ENCODE measurements around the gene ZNF217. TPM values are rescaled to one million over a fixed set of nuclear protein-coding genes. Genes with fewer than 3 reads are reported as not detected.
"Not testable (repeated sequence)": the region's sequence is repeated elsewhere in the genome, so short reads cannot be mapped to it uniquely, and the experiment has no call there.

ZNF217 gene
- total and polyA plus RNA-seq, 4 donors: 6.0 to 32.6 (median 24.5) TPM

DNA sequence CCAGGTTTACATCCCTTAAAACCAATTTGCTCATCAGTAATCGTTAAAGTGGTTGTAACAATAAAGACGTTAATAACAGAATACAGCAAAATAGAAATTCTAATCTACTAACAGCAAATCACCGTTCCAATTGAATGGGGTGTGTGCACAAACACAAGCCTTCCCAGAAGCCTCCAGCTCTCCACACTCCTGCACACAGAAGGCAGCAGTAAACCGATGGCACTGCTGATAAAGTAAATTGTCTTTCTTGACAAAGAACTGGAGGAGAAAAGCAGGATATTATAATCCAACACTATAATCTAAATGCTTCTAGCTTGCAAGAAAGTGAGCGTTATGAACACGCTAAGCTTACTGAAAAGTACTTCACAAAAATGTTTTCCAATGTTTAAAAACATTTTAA is 7.0 kb downstream of the ZNF217 start:
- 39 to 47% methylated on average over 6 of the region's 6 CpGs for WGBS, 2 donors
- Histone ChIP-seq H3K9ac (ENCODE audit: insufficient read depth in 1 of 2, low read length in 2 of 2) (peak overlapping the region in 1 of 2 donors; percentile 0), H3K4me1 (ENCODE audit: control insufficient read depth in 5 of 5, insufficient read depth in 5 of 5, low read length in 5 of 5) (peaks cover 6 to 44% (median 12%) of the 10 kb centered on the region in 5 donors)

GRCh38 chr20:53585910-53586309 is 7.7 kb downstream of the ZNF217 start:
- H3K4me3 ChIP-seq; H3K27me3 ChIP-seq (ENCODE audit: control insufficient read depth in 3 of 3, insufficient read depth in 3 of 3, low read length in 2 of 3); DNase-seq; H3K9me3 ChIP-seq (ENCODE audit: control insufficient read depth in 4 of 4, insufficient read depth in 3 of 4, low read length in 3 of 4); ATAC-seq (ENCODE audit: insufficient read depth, low FRiP score); H3K9ac ChIP-seq (ENCODE audit: insufficient read depth in 1 of 2, low read length in 2 of 2): not testable (repeated sequence)
- 73 to 76% methylated on average over 5 of the region's 5 CpGs for WGBS, 2 donors
- Histone ChIP-seq H3K36me3 (ENCODE audit: control insufficient read depth in 4 of 4, insufficient read depth in 4 of 4, low read length in 4 of 4) (peaks cover 10 to 16% (median 12%) of the 10 kb centered on the region in 4 donors), H3K27ac (ENCODE audit: low read depth in 1 of 2, low read length in 1 of 2) (peak overlapping the region in 1 of 2 donors; percentile 1), H3K4me1 (ENCODE audit: control insufficient read depth in 5 of 5, insufficient read depth in 5 of 5, low read length in 5 of 5) (peaks cover 6 to 46% (median 11%) of the 10 kb centered on the region in 5 donors)

More for the DNA sequence above, 7.0 kb downstream of the ZNF217 start:
- no peak overlapping the region for H3K4me3 ChIP-seq
- no peaks in the 10 kb centered on the region for H3K9me3 ChIP-seq (ENCODE audit: control insufficient read depth in 4 of 4, insufficient read depth in 3 of 4, low read length in 3 of 4)
- no peaks in the 10 kb centered on the region for H3K27me3 ChIP-seq (ENCODE audit: control insufficient read depth in 3 of 3, insufficient read depth in 3 of 3, low read length in 2 of 3)
- DNase-seq: no peak
- H3K27ac ChIP-seq (ENCODE audit: low read depth in 1 of 2, low read length in 1 of 2): peak overlapping the region in 1 of 2 donors; percentile 21
- no peak for ATAC-seq (ENCODE audit: insufficient read depth, low FRiP score)
- H3K36me3 ChIP-seq (ENCODE audit: control insufficient read depth in 4 of 4, insufficient read depth in 4 of 4, low read length in 4 of 4): peaks cover 6 to 10% (median 8%) of the 10 kb centered on the region in 4 donors
- TF ChIP-seq, protein P1, sequence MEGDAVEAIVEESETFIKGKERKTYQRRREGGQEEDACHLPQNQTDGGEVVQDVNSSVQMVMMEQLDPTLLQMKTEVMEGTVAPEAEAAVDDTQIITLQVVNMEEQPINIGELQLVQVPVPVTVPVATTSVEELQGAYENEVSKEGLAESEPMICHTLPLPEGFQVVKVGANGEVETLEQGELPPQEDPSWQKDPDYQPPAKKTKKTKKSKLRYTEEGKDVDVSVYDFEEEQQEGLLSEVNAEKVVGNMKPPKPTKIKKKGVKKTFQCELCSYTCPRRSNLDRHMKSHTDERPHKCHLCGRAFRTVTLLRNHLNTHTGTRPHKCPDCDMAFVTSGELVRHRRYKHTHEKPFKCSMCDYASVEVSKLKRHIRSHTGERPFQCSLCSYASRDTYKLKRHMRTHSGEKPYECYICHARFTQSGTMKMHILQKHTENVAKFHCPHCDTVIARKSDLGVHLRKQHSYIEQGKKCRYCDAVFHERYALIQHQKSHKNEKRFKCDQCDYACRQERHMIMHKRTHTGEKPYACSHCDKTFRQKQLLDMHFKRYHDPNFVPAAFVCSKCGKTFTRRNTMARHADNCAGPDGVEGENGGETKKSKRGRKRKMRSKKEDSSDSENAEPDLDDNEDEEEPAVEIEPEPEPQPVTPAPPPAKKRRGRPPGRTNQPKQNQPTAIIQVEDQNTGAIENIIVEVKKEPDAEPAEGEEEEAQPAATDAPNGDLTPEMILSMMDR (IDR thresholded peaks at IDR 0.05; ENCODE audit: control extremely low read depth, extremely low read depth): no peak

- not testable (repeated sequence) for H3K9me3 ChIP-seq (ENCODE audit: control insufficient read depth in 4 of 4, insufficient read depth in 3 of 4, low read length in 3 of 4); H3K4me3 ChIP-seq; H3K27ac ChIP-seq (ENCODE audit: low read depth in 1 of 2, low read length in 1 of 2); H3K27me3 ChIP-seq (ENCODE audit: control insufficient read depth in 3 of 3, insufficient read depth in 3 of 3, low read length in 2 of 3); H3K9ac ChIP-seq (ENCODE audit: insufficient read depth in 1 of 2, low read length in 2 of 2); DNase-seq; ATAC-seq (ENCODE audit: insufficient read depth, low FRiP score)
- Histone ChIP-seq H3K4me1 (ENCODE audit: control insufficient read depth in 5 of 5, insufficient read depth in 5 of 5, low read length in 5 of 5) (peaks cover 6 to 52% (median 17%) of the 10 kb centered on the region in 5 donors), H3K36me3 (ENCODE audit: control insufficient read depth in 4 of 4, insufficient read depth in 4 of 4, low read length in 4 of 4) (peaks cover 10 to 18% (median 13%) of the 10 kb centered on the region in 4 donors)
- WGBS, 2 donors: 74 to 81% methylated on average over 6 of the region's 6 CpGs
Observed at GRCh38 chr20:53585004-53585569, 8.6 kb downstream of the ZNF217 start.

GRCh38 chr20:53584550-53584913 is 9.1 kb downstream of the ZNF217 start:
- Histone ChIP-seq H3K36me3 (ENCODE audit: control insufficient read depth in 4 of 4, insufficient read depth in 4 of 4, low read length in 4 of 4) (peaks cover 10 to 18% (median 13%) of the 10 kb centered on the region in 4 donors), H3K4me1 (ENCODE audit: control insufficient read depth in 5 of 5, insufficient read depth in 5 of 5, low read length in 5 of 5) (peaks cover 2 to 52% (median 19%) of the 10 kb centered on the region in 5 donors)
- not testable (repeated sequence) for H3K27ac ChIP-seq (ENCODE audit: low read depth in 1 of 2, low read length in 1 of 2); ATAC-seq (ENCODE audit: insufficient read depth, low FRiP score); H3K4me3 ChIP-seq; H3K9ac ChIP-seq (ENCODE audit: insufficient read depth in 1 of 2, low read length in 2 of 2); H3K9me3 ChIP-seq (ENCODE audit: control insufficient read depth in 4 of 4, insufficient read depth in 3 of 4, low read length in 3 of 4); DNase-seq; H3K27me3 ChIP-seq (ENCODE audit: control insufficient read depth in 3 of 3, insufficient read depth in 3 of 3, low read length in 2 of 3)
- WGBS, 2 donors: 67 to 69% methylated on average over 3 of the region's 3 CpGs

DNA sequence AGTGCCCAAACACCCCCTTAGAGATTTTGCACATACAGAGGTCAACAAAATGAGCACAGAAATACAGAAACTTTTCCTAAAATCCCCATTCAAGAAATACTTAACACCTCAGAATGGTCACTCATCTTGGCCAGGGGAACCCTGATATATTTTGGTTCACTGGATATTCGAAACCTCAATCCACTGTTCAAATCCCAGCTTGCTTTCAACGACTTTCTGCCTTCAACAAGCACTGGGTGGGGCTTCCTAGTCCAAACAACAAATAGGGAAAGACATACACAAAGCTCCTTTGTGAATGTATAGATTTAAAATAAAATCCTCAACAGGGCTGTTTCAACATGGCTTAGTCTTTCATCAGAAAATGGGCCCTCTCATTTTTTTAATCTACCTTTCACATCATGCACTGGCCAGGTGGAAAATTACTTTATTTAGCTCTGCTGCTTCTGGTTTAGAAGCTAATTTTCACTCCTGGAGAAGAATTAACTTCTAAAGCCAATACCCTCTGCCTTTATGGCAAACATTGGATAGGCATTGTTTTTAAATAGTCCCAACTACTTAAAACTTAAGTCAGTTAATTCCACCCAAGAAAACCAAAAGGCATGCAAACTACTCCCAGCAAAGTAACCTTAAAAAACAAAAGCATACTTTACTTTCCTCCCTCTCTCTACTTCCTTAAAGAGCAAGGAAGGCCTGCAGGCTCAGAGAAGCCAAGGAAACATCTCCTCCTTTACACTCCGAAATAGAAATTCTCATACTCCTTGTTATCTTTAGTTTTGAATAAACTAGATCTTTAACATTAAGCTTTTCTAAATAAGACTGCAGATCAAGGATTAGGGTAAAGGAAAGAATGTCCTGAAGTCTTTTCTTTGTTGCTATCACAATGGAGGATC is 9.7 kb downstream of the ZNF217 start:
- not testable (repeated sequence) for H3K27me3 ChIP-seq (ENCODE audit: control insufficient read depth in 3 of 3, insufficient read depth in 3 of 3, low read length in 2 of 3); H3K9ac ChIP-seq (ENCODE audit: insufficient read depth in 1 of 2, low read length in 2 of 2); H3K27ac ChIP-seq (ENCODE audit: low read depth in 1 of 2, low read length in 1 of 2); ATAC-seq (ENCODE audit: insufficient read depth, low FRiP score); H3K4me3 ChIP-seq; DNase-seq; H3K9me3 ChIP-seq (ENCODE audit: control insufficient read depth in 4 of 4, insufficient read depth in 3 of 4, low read length in 3 of 4)
- 31 to 35% methylated on average over 3 of the region's 3 CpGs for WGBS, 2 donors
- Histone ChIP-seq H3K36me3 (ENCODE audit: control insufficient read depth in 4 of 4, insufficient read depth in 4 of 4, low read length in 4 of 4) (peaks cover 10 to 18% (median 13%) of the 10 kb centered on the region in 4 donors), H3K4me1 (ENCODE audit: control insufficient read depth in 5 of 5, insufficient read depth in 5 of 5, low read length in 5 of 5) (peaks cover 2 to 52% (median 17%) of the 10 kb centered on the region in 5 donors)
